GM12874 (cell line): ENCODE measurements around the gene EIF2D.

Experiments
- CTCF ChIP-seq: IDR thresholded peaks from 2 replicates; pipeline ENCODE4 v1.5.1; 2011; ENCODE audit warnings: low read depth, mild to moderate bottlenecking, control low read depth, low read length, moderate library complexity; ENCODE audit not compliant: insufficient read depth

EIF2D gene

GRCh38 chr1:206560007-206560716, 52.1 kb downstream of the EIF2D start:
- TF ChIP-seq CTCF = no peak

- TF ChIP-seq CTCF = no peak
Measured at GRCh38 chr1:206559672-206559995, 52.6 kb downstream of the EIF2D start.

- TF ChIP-seq CTCF = no peak
Measured at GRCh38 chr1:206558794-206559671, 53.2 kb downstream of the EIF2D start.

GRCh38 chr1:206557636-206558473, 54.4 kb downstream of the EIF2D start:
- no peak for TF ChIP-seq CTCF

GRCh38 chr1:206556750-206557635, 55.3 kb downstream of the EIF2D start:
- TF ChIP-seq CTCF = no peak

- no peak for TF ChIP-seq CTCF
Measured at GRCh38 chr1:206556047-206556749, 56.1 kb downstream of the EIF2D start.
